Psoas muscle (tissue), 8 donors: Measurements from ENCODE around the gene C19orf53. TPM values are rescaled to one million over a fixed set of nuclear protein-coding genes. Genes with fewer than 3 reads are reported as not detected.

ENCODE experiments used
- ATAC-seq, 4 donors: fragments of 200-7000 bp; cut with Tn5 transposase; one replicate each; pipeline ENCODE4 v1.9.1; 2020; ENCODE audit warnings: moderate library complexity in 3 of 4, mild to moderate bottlenecking in 2 of 4
- DNase-seq, 2 donors: peaks; one replicate each; pipeline ENCODE4 v3.0.0-alpha.2; 2020
- H3K27ac ChIP-seq: fragments of 200-600 bp; one replicate; pipeline ENCODE4 v1.8.0; 2022
- H3K27me3 ChIP-seq, 3 donors: fragments of 200-600 bp in 1 of 3; one replicate each; pipeline versions ENCODE4 v1.6.1 to v1.8.0; 2013 to 2022; ENCODE audit warnings: low read length in 2 of 3, mild to moderate bottlenecking in 2 of 3, moderate library complexity in 1 of 3; ENCODE audit not compliant: insufficient read depth in 3 of 3
- H3K36me3 ChIP-seq, 2 donors: fragments of 200-600 bp in 1 of 2; one replicate each; pipeline versions ENCODE4 v1.6.1 to v1.8.0; 2013 to 2022; ENCODE audit warnings: low read depth in 1 of 2, mild to moderate bottlenecking in 1 of 2, moderate library complexity in 1 of 2; ENCODE audit not compliant: insufficient read depth in 1 of 2
- H3K4me1 ChIP-seq: fragments of 200-600 bp; one replicate; pipeline ENCODE4 v1.8.0; 2022
- H3K4me3 ChIP-seq: fragments of 200-600 bp; one replicate; pipeline ENCODE4 v1.8.0; 2022; ENCODE audit warnings: mild to moderate bottlenecking
- H3K9me3 ChIP-seq: fragments of 200-600 bp; one replicate; pipeline ENCODE4 v1.8.0; 2022
- CTCF ChIP-seq: fragments of 200-600 bp; IDR thresholded peaks from one replicate; pipeline ENCODE4 v1.8.0; 2022; ENCODE audit warnings: antibody characterized with exemption
- WGBS, 3 donors: extraction: QIAGEN DNeasy Blood & Tissue Kit; methylation state at CpG; one replicate each; pipeline versions ENCODE4 v1.1.6 to v1.1.7; 2013; 5-methylcytosine and 5-hydroxymethylcytosine counted together
- intact Hi-C, 2 donors: fragments of 100-400 bp; cut with DNase I; formaldehyde crosslinking; loops; one replicate each; pipeline versions ENCODE4 v1.11.0 to v1.14.2; 2022
- polyA plus RNA-seq, 3 donors: library from polyadenylated mRNA; stranded (reverse); fragments of 200-250 nt; gene quantifications; one replicate each; pipeline ENCODE4 v1.2.3, GENCODE V29; 2013
- total RNA-seq, 4 donors: library from RNA; stranded (reverse); fragmentation: NEBNext Ultra II Directional in 2 of 4; extraction: Animal tissue kit (Norgen Biotek cat#: 25700) in 2 of 4; gene quantifications; one replicate each; pipeline versions ENCODE4 v1.2.1 to v1.2.4, GENCODE V29; 2021 to 2023
- donor health status: healthy with polysubstance abuse.
- donor health status: DM: no; HTN: no; CAD: no; lungs with moderate emphysema.
- donor health status: Bipolar disorder and iron deficiency.
- donor health status: healthy.
- donor health status: DM: yes; HTN: yes; CAD: no.
- donor health status: DM: no; HTN: no; CAD: no.
- donor health status: DM: no; HTN: no; CAD: no.
- donor health status: DM: yes; HTN: yes; CAD: no.

C19orf53 gene
- total and polyA plus RNA-seq, 7 donors = 88.9 to 196 (median 109) TPM

- Histone ChIP-seq H3K9me3 (no peaks in the 10 kb centered on the region), H3K4me3 (no peak overlapping the region), H3K27ac (no peak overlapping the region), H3K4me1 (no peaks in the 10 kb centered on the region), H3K36me3 (peaks cover 0 to 9% of the 10 kb centered on the region in 2 donors), H3K27me3 (no peaks in the 10 kb centered on the region)
- DNase-seq = no peak
- no peak for ATAC-seq
- intact Hi-C loops = loop anchor here in 1 of 2 donors (2.0 kb wide), 1 partner anchor 17 kb away; no protein-coding TSS in a partner anchor
- WGBS, 3 donors = 78 to 100% (median 84%) methylated on average over 2 of the region's 2 CpGs
- TF ChIP-seq CTCF = no peak
These were observed 49.6 kb downstream of the C19orf53 start for GRCh38 chr19:13823901-13824300.

GRCh38 chr19:13824703-13825102, 50.4 kb downstream of the C19orf53 start:
- ATAC-seq (no peak), DNase-seq (no peak)
- no peaks in the 10 kb centered on the region for H3K27me3 ChIP-seq
- no peak overlapping the region for H3K27ac ChIP-seq
- no peaks in the 10 kb centered on the region for H3K4me1 ChIP-seq
- no peak overlapping the region for H3K4me3 ChIP-seq
- TF ChIP-seq CTCF = no peak
- peaks cover 0 to 9% of the 10 kb centered on the region in 2 donors for H3K36me3 ChIP-seq
- H3K9me3 ChIP-seq = no peaks in the 10 kb centered on the region
- intact Hi-C loops = no loop called here

- Histone ChIP-seq H3K36me3 (peaks cover 0 to 16% of the 10 kb centered on the region in 2 donors), H3K27me3 (no peaks in the 10 kb centered on the region), H3K27ac (no peak overlapping the region), H3K4me3 (no peak overlapping the region), H3K4me1 (no peaks in the 10 kb centered on the region), H3K9me3 (no peaks in the 10 kb centered on the region)
- peak in 1 of 4 donors; percentile 30 for ATAC-seq
- no peak for TF ChIP-seq CTCF
- WGBS, 3 donors = 85 to 92% (median 86%) methylated on average over 30 of the region's 30 CpGs
- no peak for DNase-seq
- intact Hi-C loops = no loop called here
These were observed 51.5 kb downstream of the C19orf53 start for GRCh38 chr19:13825489-13826441.

- no peak overlapping the region for H3K27ac ChIP-seq
- ATAC-seq (no peak), DNase-seq (no peak)
- no peaks in the 10 kb centered on the region for H3K27me3 ChIP-seq
- no peak overlapping the region for H3K4me3 ChIP-seq
- WGBS, 3 donors = 93 to 95% (median 93%) methylated on average over 9 of the region's 9 CpGs
- no peaks in the 10 kb centered on the region for H3K9me3 ChIP-seq
- no peak for TF ChIP-seq CTCF
- intact Hi-C loops = no loop called here
- no peaks in the 10 kb centered on the region for H3K4me1 ChIP-seq
- H3K36me3 ChIP-seq = peaks cover 0 to 20% of the 10 kb centered on the region in 2 donors
These were observed 52.5 kb downstream of the C19orf53 start for GRCh38 chr19:13826652-13827235.
